HG02571 (cell line): Measurements from ENCODE around the gene SPATA19.

Experiments
- ATAC-seq: cut with Tn5 transposase; IDR thresholded peaks from one replicate; pipeline ENCODE4 v1.9.1; 2021; ENCODE audit warnings: mild to moderate bottlenecking, moderate library complexity; ENCODE audit not compliant: unreplicated experiment

Gene SPATA19

GRCh38 chr11:133819114-133819513 is 26.2 kb downstream of the SPATA19 start:
- ATAC-seq: no peak

- ATAC-seq: no peak
Measured at GRCh38 chr11:133818302-133818701, 27.0 kb downstream of the SPATA19 start.

- ATAC-seq: no peak
Measured at GRCh38 chr11:133817449-133817848, 27.9 kb downstream of the SPATA19 start.

GRCh38 chr11:133816146-133816870 is 29.0 kb downstream of the SPATA19 start:
- ATAC-seq: no peak

- no peak for ATAC-seq
Measured at GRCh38 chr11:133815636-133816035, 29.7 kb downstream of the SPATA19 start.

- ATAC-seq: no peak
Measured at GRCh38 chr11:133814588-133815100, 30.7 kb downstream of the SPATA19 start.

GRCh38 chr11:133811850-133812685 is 33.2 kb downstream of the SPATA19 start:
- no peak for ATAC-seq

GRCh38 chr11:133810766-133811165 is 34.5 kb downstream of the SPATA19 start:
- no peak for ATAC-seq

GRCh38 chr11:133809569-133810491 is 35.5 kb downstream of the SPATA19 start:
- no peak for ATAC-seq

- no peak for ATAC-seq
Measured at GRCh38 chr11:133808393-133809140, 36.7 kb downstream of the SPATA19 start.

- no peak for ATAC-seq
Measured at GRCh38 chr11:133803026-133803425, 42.3 kb downstream of the SPATA19 start.

- ATAC-seq: no peak
Measured at GRCh38 chr11:133801356-133801755, 44.0 kb downstream of the SPATA19 start.

GRCh38 chr11:133800666-133801065 is 44.6 kb downstream of the SPATA19 start:
- no peak for ATAC-seq

GRCh38 chr11:133797554-133797953 is 47.8 kb downstream of the SPATA19 start:
- no peak for ATAC-seq

GRCh38 chr11:133796043-133796795 is 49.1 kb downstream of the SPATA19 start:
- ATAC-seq: no peak

GRCh38 chr11:133795088-133795487 is 50.2 kb downstream of the SPATA19 start:
- ATAC-seq: no peak

GRCh38 chr11:133794205-133794604 is 51.1 kb downstream of the SPATA19 start:
- ATAC-seq: no peak

GRCh38 chr11:133793271-133794035 is 51.9 kb downstream of the SPATA19 start:
- ATAC-seq: no peak

GRCh38 chr11:133790995-133791394 is 54.3 kb downstream of the SPATA19 start:
- no peak for ATAC-seq
